Measurements from ENCODE around the gene SLC37A2.
"Not testable (repeated sequence)": the region's sequence is repeated elsewhere in the genome, so short reads cannot be mapped to it uniquely, and the experiment has no call there.

The SLC37A2 gene

GRCh38 chr11:125062931-125063428 is at the start of gene SLC37A2:
Gene SLC37A2, plus strand, starts transcription at chr11:125063305. Its CDS starts 63 bp downstream, at chr11:125063368.
- no peak for DNase-seq (ENCODE audit: low read depth)

- DNase-seq (ENCODE audit: low read depth) = no peak
Observed at GRCh38 chr11:125016413-125016812, 46.7 kb upstream of the SLC37A2 start.

- no peak for DNase-seq (ENCODE audit: low read depth)
Observed at GRCh38 chr11:125020342-125020741, 42.8 kb upstream of the SLC37A2 start.

GRCh38 chr11:125022551-125022950 is 40.6 kb upstream of the SLC37A2 start:
- no peak for DNase-seq (ENCODE audit: low read depth)

- no peak for DNase-seq (ENCODE audit: low read depth)
Observed at GRCh38 chr11:125025968-125026367, 37.1 kb upstream of the SLC37A2 start.

- DNase-seq (ENCODE audit: low read depth) = not testable (repeated sequence)
Observed at GRCh38 chr11:125029431-125029830, 33.7 kb upstream of the SLC37A2 start.

GRCh38 chr11:125036933-125037332 is 26.2 kb upstream of the SLC37A2 start:
- no peak for DNase-seq (ENCODE audit: low read depth)

GRCh38 chr11:125049164-125049792 is 13.8 kb upstream of the SLC37A2 start:
- no peak for DNase-seq (ENCODE audit: low read depth)

- no peak for DNase-seq (ENCODE audit: low read depth)
Observed at GRCh38 chr11:125052047-125052446, 11.1 kb upstream of the SLC37A2 start.

- no peak for DNase-seq (ENCODE audit: low read depth)
Observed at GRCh38 chr11:125053167-125053566, 9.9 kb upstream of the SLC37A2 start.

- no peak for DNase-seq (ENCODE audit: low read depth)
Observed at GRCh38 chr11:125055107-125055715, 7.9 kb upstream of the SLC37A2 start.

GRCh38 chr11:125056111-125056510 is 7.0 kb upstream of the SLC37A2 start:
- not testable (repeated sequence) for DNase-seq (ENCODE audit: low read depth)

- DNase-seq (ENCODE audit: low read depth) = no peak
Observed at GRCh38 chr11:125056931-125057692, 6.0 kb upstream of the SLC37A2 start.

GRCh38 chr11:125057693-125058016 is 5.5 kb upstream of the SLC37A2 start:
- no peak for DNase-seq (ENCODE audit: low read depth)

- DNase-seq (ENCODE audit: low read depth) = no peak
Observed at GRCh38 chr11:125061281-125061680, 1.8 kb upstream of the SLC37A2 start.

- DNase-seq (ENCODE audit: low read depth) = no peak
Observed at GRCh38 chr11:125062218-125062930, 731 bp upstream of the SLC37A2 start.

- DNase-seq (ENCODE audit: low read depth) = no peak
Observed at GRCh38 chr11:125063429-125064043, 431 bp downstream of the SLC37A2 start.

- DNase-seq (ENCODE audit: low read depth) = no peak
Observed at GRCh38 chr11:125064070-125064469, 965 bp downstream of the SLC37A2 start.

- no peak for DNase-seq (ENCODE audit: low read depth)
Observed at GRCh38 chr11:125068368-125068767, 5.3 kb downstream of the SLC37A2 start.

GRCh38 chr11:125069008-125069407 is 5.9 kb downstream of the SLC37A2 start:
- DNase-seq (ENCODE audit: low read depth) = no peak

- no peak for DNase-seq (ENCODE audit: low read depth)
Observed at GRCh38 chr11:125069796-125070195, 6.7 kb downstream of the SLC37A2 start.

- DNase-seq (ENCODE audit: low read depth) = no peak
Observed at GRCh38 chr11:125070699-125071254, 7.7 kb downstream of the SLC37A2 start.
